Activated naive CD4-positive, alpha-beta T cell treated with anti-CD3 and anti-CD28 coated beads for 36 hours (primary cell): Measurements from ENCODE around the gene JAG2. TPM values are rescaled to one million over a fixed set of nuclear protein-coding genes. Genes with fewer than 3 reads are reported as not detected.

Source experiments
- CTCF ChIA-PET: fragments of 350-600 bp; sonication (Branson Sonifier 250); formaldehyde crosslinking; loops from one replicate; lab custom pipeline; 2021; ENCODE audit warnings: antibody characterized with exemption; lab: Charles Lee
- DNase-seq: peaks from one replicate; pipeline ENCODE4 v3.0.0-alpha.2; 2020
- H3K27ac Mint-ChIP-seq: one replicate; pipeline ENCODE4 v1.8.0; 2021; ENCODE audit warnings: mild to moderate bottlenecking, mixed read lengths
- H3K27me3 Mint-ChIP-seq: one replicate; pipeline ENCODE4 v1.8.0; 2021; ENCODE audit warnings: low read depth, mixed read lengths
- H3K36me3 Mint-ChIP-seq: one replicate; pipeline ENCODE4 v1.8.0; 2021; ENCODE audit warnings: low read depth, mixed read lengths
- H3K4me1 Mint-ChIP-seq: one replicate; pipeline ENCODE4 v1.8.0; 2021; ENCODE audit warnings: low read depth, mixed read lengths
- H3K4me3 Mint-ChIP-seq: one replicate; pipeline ENCODE4 v1.8.0; 2021; ENCODE audit warnings: mild to moderate bottlenecking, moderate library complexity, mixed read lengths
- H3K9me3 Mint-ChIP-seq: one replicate; pipeline ENCODE4 v1.8.0; 2021; ENCODE audit warnings: mixed read lengths
- intact Hi-C: fragments of 100-400 bp; cut with micrococcal nuclease; formaldehyde crosslinking; loops from one replicate; pipeline ENCODE4 v1.15.1; 2023
- total RNA-seq, 2 experiments: library from RNA; stranded (reverse); gene quantifications; one replicate each; pipeline ENCODE4 v1.2.3, GENCODE V29; 2021

The JAG2 gene
- total RNA-seq, 2 experiments from 2014 or later: 2.9 to 3.6 TPM

- Mint-ChIP-seq H3K27ac (no peak overlapping the region), H3K4me1 (no peaks in the 10 kb centered on the region), H3K4me3 (no peak overlapping the region), H3K9me3 (peaks cover 5% of the 10 kb centered on the region), H3K36me3 (peaks cover 2% of the 10 kb centered on the region), H3K27me3 (no peaks in the 10 kb centered on the region)
- intact Hi-C loops: no loop called here
- CTCF ChIA-PET: no interaction called here
- DNase-seq: no peak
These were observed 25.0 kb downstream of the JAG2 start for GRCh38 chr14:105143451-105144025.

DNA sequence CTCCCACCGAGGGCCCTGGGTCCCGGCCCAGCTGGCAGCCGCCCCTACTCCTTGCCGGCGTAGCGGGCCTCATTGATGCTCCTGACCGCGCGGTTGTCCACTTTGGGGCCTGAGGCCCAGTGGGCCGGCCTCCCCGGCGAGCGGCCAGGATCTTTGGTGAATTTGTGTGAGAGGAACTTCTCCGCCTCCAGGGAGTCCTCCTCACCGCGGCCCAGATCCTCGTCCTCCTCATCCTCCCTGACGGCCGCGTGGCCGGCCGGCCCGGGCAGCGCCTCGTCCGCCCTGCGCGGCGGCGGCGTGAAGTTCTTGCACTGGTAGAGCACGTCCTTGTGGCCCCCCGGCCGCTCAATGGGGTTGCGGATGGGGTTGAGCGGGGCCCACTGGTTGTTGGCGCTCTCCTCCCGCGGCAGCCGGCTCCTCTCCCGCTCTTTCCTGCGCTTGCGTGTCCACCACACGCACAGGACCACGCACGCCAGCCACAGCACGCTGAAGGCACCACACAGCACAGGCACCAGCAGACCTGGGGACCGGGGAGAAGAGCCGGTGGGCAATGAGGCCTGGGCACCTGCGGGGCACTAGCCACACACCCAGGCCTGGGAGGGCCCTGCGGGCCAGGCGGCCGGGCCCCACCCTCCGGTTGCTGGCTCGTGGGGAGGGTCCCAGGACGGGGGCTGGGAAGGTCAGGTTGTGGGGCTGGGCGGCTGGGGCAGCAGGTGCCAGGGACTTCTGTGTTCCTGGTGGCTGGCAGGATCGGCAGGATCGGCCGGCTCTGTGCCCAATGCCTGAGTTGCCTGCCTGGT, 25.7 kb downstream of the JAG2 start:
- intact Hi-C loops: no loop called here
- Mint-ChIP-seq H3K9me3 (peaks cover 5% of the 10 kb centered on the region), H3K4me1 (no peaks in the 10 kb centered on the region), H3K27me3 (no peaks in the 10 kb centered on the region), H3K36me3 (peaks cover 2% of the 10 kb centered on the region), H3K27ac (no peak overlapping the region), H3K4me3 (no peak overlapping the region)
- DNase-seq: no peak
- CTCF ChIA-PET: no interaction called here

GRCh38 chr14:105141486-105142281, 26.9 kb downstream of the JAG2 start:
- no peaks in the 10 kb centered on the region for H3K27me3 Mint-ChIP-seq
- peaks cover 5% of the 10 kb centered on the region for H3K9me3 Mint-ChIP-seq
- no peak for DNase-seq
- no peaks in the 10 kb centered on the region for H3K4me1 Mint-ChIP-seq
- CTCF ChIA-PET: no interaction called here
- no peak overlapping the region for H3K4me3 Mint-ChIP-seq
- peaks cover 2% of the 10 kb centered on the region for H3K36me3 Mint-ChIP-seq
- H3K27ac Mint-ChIP-seq: no peak overlapping the region
- intact Hi-C loops: no loop called here

GRCh38 chr14:105141026-105141425, 27.6 kb downstream of the JAG2 start:
- intact Hi-C loops: no loop called here
- Mint-ChIP-seq H3K4me3 (no peak overlapping the region), H3K27ac (no peak overlapping the region), H3K27me3 (no peaks in the 10 kb centered on the region), H3K9me3 (peaks cover 5% of the 10 kb centered on the region), H3K4me1 (no peaks in the 10 kb centered on the region), H3K36me3 (peaks cover 2% of the 10 kb centered on the region)
- no peak for DNase-seq
- CTCF ChIA-PET: no interaction called here

DNA sequence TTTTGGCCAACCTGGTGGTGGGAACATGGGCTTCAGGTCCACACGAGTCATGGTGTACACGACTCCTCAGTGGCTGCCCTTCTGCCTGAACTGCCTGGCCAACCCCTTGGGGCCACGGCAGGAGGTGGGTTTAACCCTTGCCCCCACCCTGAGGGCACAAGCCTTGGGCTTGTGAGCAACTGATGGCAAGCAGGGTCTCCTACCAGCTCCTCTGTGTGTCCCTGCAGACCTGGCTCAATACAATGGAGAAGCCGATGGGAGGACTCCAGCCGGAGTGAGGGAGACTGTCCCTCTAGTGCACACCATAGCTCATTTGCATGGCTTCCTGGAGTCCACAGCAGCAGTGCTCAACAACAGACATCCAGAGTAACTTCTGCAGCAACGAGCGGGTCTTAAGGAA, 28.0 kb downstream of the JAG2 start:
- Mint-ChIP-seq H3K4me1 (no peaks in the 10 kb centered on the region), H3K9me3 (peaks cover 5% of the 10 kb centered on the region), H3K27ac (no peak overlapping the region), H3K36me3 (peaks cover 2% of the 10 kb centered on the region), H3K4me3 (no peak overlapping the region), H3K27me3 (no peaks in the 10 kb centered on the region)
- DNase-seq: no peak
- CTCF ChIA-PET: no interaction called here
- intact Hi-C loops: no loop called here

DNA sequence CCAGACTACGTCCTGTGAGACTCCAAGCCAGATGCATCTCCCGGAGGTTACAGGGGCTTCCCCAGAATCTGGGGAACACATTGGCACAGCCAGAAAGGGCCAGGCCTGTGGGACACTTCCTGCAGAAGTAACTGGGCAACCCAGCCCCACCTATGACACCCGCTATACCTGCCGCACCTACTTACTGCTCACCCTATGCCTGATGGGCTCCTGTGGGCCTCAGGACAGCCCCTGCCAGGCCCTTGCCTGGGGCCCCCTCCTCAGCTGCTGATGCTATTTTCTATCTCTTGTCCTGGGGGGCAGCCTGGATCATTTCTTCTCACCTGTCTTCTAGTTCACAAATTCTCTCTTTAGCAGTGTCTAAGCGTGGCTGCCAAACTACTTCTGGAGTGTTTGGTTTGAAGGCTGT, 28.7 kb downstream of the JAG2 start:
- H3K4me1 Mint-ChIP-seq: no peaks in the 10 kb centered on the region
- peaks cover 2% of the 10 kb centered on the region for H3K36me3 Mint-ChIP-seq
- no peak for DNase-seq
- no peak overlapping the region for H3K4me3 Mint-ChIP-seq
- peaks cover 5% of the 10 kb centered on the region for H3K9me3 Mint-ChIP-seq
- intact Hi-C loops: no loop called here
- CTCF ChIA-PET: no interaction called here
- H3K27ac Mint-ChIP-seq: no peak overlapping the region
- H3K27me3 Mint-ChIP-seq: no peaks in the 10 kb centered on the region

DNA sequence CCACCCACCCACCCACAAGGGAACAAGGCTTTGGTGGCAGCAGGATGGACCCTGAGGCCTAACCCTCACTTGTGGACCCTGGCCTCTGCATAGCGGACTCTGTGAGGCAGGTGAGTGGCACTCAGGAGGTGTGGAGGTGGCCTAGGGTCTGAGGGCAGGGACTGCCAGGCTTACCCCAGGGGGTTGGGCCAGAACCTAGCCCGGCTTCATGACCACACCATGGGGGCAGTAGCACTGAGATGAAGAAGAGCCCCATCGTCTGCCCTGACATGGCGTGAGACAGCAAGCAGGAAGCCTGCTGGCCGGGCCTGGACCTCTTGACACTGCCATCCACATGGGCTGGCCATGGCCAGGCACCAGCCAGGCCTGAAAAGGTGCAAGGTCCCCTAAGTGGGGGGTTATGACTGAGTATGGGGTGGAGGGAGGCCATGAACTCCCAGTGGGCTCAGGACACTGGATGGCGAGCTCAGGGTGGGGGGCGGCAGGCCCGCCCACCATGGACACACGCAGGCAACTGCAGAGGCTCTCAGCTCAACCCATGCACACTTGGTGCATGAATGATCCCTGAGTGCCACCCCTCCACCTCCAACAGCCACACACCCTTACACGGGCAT, 29.3 kb downstream of the JAG2 start:
- peaks cover 2% of the 10 kb centered on the region for H3K36me3 Mint-ChIP-seq
- H3K4me3 Mint-ChIP-seq: no peak overlapping the region
- CTCF ChIA-PET: no interaction called here
- intact Hi-C loops: no loop called here
- H3K4me1 Mint-ChIP-seq: no peaks in the 10 kb centered on the region
- no peak for DNase-seq
- no peaks in the 10 kb centered on the region for H3K27me3 Mint-ChIP-seq
- H3K9me3 Mint-ChIP-seq: peaks cover 5% of the 10 kb centered on the region
- no peak overlapping the region for H3K27ac Mint-ChIP-seq

DNA sequence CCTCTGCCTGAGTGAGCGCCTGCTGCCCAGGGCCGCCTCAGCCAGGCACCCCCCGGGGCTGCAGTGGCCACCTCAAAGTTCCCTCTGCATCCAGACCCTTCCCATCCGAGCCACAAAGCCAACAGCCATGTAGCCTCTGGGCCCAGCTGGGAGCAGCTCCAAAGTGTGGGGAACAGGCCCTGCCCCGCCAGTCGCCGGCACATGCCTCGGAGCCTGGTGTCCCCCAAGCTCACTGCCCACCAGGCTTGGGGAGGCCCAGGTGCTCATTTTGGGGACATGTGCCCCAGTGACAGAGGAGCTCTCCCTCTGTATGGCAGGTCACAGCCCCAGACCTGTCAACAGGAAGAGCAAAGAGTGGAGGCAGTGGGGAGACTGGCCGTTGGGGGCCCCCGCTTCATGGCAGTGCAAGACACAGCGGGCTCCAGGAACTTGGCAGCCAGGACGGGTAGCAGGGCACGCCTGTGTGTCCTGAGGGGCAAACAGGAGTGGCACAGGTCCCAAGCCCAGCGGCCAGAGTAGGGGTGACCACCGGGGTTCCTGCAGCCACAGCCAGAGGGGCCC, 29.9 kb downstream of the JAG2 start:
- intact Hi-C loops: no loop called here
- no peak overlapping the region for H3K27ac Mint-ChIP-seq
- no peak for DNase-seq
- H3K4me3 Mint-ChIP-seq: no peak overlapping the region
- H3K4me1 Mint-ChIP-seq: no peaks in the 10 kb centered on the region
- H3K27me3 Mint-ChIP-seq: no peaks in the 10 kb centered on the region
- CTCF ChIA-PET: interaction anchor here (0.7 kb wide), 1 partner anchor 236 kb away, joined by 3 read pairs; no protein-coding TSS in a partner anchor
- H3K36me3 Mint-ChIP-seq: peaks cover 2% of the 10 kb centered on the region
- H3K9me3 Mint-ChIP-seq: peaks cover 5% of the 10 kb centered on the region

DNA sequence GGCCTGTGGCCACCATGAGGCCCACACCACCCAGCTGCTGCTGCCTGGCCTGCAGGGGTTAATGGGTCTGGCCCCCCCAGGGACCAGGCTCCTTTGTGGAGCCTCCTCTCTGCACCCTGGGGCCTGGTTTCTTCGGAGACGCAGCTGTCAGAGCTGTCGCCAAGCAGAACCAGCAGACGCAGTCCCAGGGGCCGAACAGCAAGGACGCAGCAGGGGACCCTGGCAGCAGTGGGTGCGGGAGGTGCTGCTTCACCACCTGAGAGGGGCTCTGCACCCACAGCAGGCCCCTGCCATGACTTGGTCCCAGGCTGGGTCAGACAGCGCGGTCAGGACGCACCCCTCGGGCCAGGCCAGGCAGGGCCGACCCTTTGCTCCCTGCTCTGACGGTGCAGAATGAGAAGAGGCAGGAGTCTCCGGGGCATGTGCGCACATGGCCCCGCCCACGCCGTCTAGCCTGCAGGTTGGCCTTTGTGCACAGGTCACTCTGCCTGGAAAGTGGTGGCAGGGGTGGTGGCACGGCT, 30.5 kb downstream of the JAG2 start:
- peaks cover 4% of the 10 kb centered on the region for H3K27me3 Mint-ChIP-seq
- H3K4me3 Mint-ChIP-seq: no peak overlapping the region
- H3K36me3 Mint-ChIP-seq: peaks cover 2% of the 10 kb centered on the region
- CTCF ChIA-PET: interaction anchor here (0.7 kb wide), 1 partner anchor 236 kb away, joined by 3 read pairs; no protein-coding TSS in a partner anchor
- H3K27ac Mint-ChIP-seq: no peak overlapping the region
- H3K9me3 Mint-ChIP-seq: peaks cover 7% of the 10 kb centered on the region
- intact Hi-C loops: no loop called here
- DNase-seq: no peak
- H3K4me1 Mint-ChIP-seq: no peaks in the 10 kb centered on the region

DNA sequence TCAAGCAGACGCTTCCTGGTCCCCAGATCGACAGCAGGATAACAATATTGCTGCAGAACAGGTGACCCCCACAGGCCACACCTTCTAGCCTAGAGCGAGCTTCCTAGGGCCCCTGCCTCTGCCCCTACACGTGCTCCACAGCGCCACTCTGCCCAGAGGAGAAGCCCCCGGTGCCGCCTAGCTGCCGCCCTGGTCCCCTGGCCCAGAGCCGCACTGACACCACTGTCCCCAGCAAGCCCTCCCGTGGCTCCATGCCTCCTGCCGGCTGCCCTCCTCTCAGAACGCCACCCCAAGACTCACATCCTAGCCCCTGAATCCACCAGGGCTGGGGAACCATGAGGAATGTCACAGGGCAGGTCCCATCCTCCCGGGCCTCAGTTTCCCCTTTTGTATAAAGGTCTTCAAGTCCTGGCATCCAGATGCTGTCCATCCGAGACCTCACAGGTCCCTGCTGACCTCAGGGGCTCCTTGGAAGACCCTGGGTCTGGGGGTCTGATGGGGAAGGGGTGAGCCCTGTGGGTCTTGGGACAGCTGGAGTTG, 31.0 kb downstream of the JAG2 start:
- Mint-ChIP-seq H3K27ac (no peak overlapping the region), H3K27me3 (peaks cover 6% of the 10 kb centered on the region), H3K4me3 (no peak overlapping the region), H3K4me1 (no peaks in the 10 kb centered on the region), H3K36me3 (peaks cover 2% of the 10 kb centered on the region), H3K9me3 (peaks cover 10% of the 10 kb centered on the region)
- CTCF ChIA-PET: no interaction called here
- intact Hi-C loops: no loop called here
- DNase-seq: no peak

DNA sequence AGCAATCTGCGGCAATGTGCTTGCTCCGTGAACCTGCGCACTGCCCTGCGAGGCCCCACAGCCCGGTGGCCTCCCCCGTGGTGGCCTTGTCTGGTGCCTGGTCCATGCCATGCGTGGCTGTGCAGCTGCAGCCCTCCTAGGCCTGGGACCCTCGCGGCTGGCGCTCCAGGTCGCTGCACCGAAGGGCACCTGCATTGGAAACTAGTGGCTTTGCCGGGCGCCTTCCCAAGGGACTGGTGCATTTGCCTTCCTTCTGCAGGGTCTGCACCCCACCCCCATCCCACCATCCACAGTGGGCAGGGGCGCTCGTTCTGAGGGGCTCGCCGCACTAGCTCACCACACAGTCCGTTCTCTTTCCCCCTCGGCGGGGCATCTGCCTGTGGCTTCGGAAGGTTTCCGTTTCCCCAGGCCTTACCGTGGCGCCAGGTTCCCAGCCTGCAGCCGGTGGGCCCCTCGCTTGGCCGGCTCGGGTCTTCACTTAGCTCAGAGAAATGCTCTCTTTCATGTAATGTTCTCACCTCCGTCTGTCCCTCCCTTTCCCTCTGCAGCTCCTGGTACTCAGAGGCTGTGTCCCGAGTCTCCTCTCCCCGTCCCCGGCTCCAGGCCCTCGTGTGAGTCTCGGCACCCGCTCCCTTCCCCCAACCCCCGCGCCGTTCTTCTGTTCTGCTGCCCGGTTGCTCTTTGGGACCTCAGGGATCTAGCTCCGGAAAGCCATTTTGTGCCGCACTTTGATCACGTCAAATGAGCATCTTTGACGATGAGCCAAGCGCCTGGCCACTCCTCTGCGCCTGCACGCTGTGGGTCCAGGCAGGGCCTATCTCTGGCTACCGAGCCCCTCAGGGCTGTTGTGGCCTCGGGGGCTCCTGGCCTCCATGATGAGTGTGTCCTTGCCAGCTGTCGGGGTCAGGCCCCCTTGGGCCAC, 31.9 kb downstream of the JAG2 start:
- intact Hi-C loops: no loop called here
- Mint-ChIP-seq H3K4me3 (no peak overlapping the region), H3K9me3 (peaks cover 10% of the 10 kb centered on the region), H3K27me3 (peaks cover 6% of the 10 kb centered on the region), H3K4me1 (no peaks in the 10 kb centered on the region), H3K36me3 (peaks cover 2% of the 10 kb centered on the region), H3K27ac (no peak overlapping the region)
- CTCF ChIA-PET: no interaction called here
- no peak for DNase-seq
